HEK293T (cell line): Measurements from ENCODE around the gene CCDC39.

Source experiments
- ARNT ChIP-seq: fragments of 450-650 bp; IDR thresholded peaks from 2 replicates; pipeline ENCODE4 v1.6.1; 2017; ENCODE audit warnings: mild to moderate bottlenecking
- BHLHE40 ChIP-seq: fragments of 450-650 bp; IDR thresholded peaks from 2 replicates; pipeline ENCODE4 v1.6.1; 2016; ENCODE audit warnings: mild to moderate bottlenecking, moderate library complexity, borderline replicate concordance
- ELF4 ChIP-seq: fragments of 450-650 bp; IDR thresholded peaks from 2 replicates; pipeline ENCODE4 v1.6.1; 2017; ENCODE audit warnings: antibody characterized with exemption
- FOXA1 ChIP-seq: fragments of 450-650 bp; IDR thresholded peaks from 2 replicates; pipeline ENCODE4 v1.6.1; 2016; ENCODE audit warnings: mild to moderate bottlenecking
- FOXK2 ChIP-seq: fragments of 450-650 bp; IDR thresholded peaks from 2 replicates; pipeline ENCODE4 v1.6.1; 2016; ENCODE audit warnings: mild to moderate bottlenecking
- HDGF ChIP-seq: fragments of 450-650 bp; IDR thresholded peaks from 2 replicates; pipeline ENCODE4 v1.6.1; 2017; ENCODE audit warnings: antibody characterized with exemption, borderline replicate concordance
- LEF1 ChIP-seq: fragments of 450-650 bp; IDR thresholded peaks from 2 replicates; pipeline ENCODE4 v1.6.1; 2017; ENCODE audit warnings: mild to moderate bottlenecking, borderline replicate concordance
- SP1 ChIP-seq: fragments of 450-650 bp; IDR thresholded peaks from 2 replicates; pipeline ENCODE4 v1.6.1; 2017
- SUZ12 ChIP-seq: fragments of 450-650 bp; IDR thresholded peaks from 2 replicates; pipeline ENCODE4 v1.6.1; 2016; ENCODE audit warnings: mild to moderate bottlenecking
- ZNF384 ChIP-seq: fragments of 450-650 bp; IDR thresholded peaks from 2 replicates; pipeline ENCODE4 v1.6.1; 2016
- TF ChIP-seq, protein P1 (sequence below): fragments of 450-650 bp; IDR thresholded peaks from 2 replicates; pipeline ENCODE4 v1.6.1; 2016

DNA sequence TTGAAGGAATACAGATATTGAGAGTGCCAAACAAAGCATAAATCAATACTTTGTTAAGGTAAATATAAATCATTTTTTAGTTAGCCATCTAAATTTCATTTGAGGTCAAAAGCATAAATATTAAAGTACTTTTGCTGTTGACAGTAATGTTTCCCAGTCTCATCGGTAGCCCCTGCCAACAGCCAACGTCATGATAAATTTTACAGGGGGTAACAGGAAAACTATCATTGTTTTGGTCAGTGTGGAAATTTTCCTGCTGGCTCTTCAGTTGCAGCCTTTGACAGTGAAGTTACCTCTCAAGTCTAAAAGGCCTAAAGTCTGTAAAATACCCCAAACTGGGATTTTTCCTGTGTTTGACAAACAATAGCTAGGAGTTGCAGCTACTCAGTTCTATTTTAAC, 114.6 kb downstream of the CCDC39 start:
- TF ChIP-seq, protein P1, sequence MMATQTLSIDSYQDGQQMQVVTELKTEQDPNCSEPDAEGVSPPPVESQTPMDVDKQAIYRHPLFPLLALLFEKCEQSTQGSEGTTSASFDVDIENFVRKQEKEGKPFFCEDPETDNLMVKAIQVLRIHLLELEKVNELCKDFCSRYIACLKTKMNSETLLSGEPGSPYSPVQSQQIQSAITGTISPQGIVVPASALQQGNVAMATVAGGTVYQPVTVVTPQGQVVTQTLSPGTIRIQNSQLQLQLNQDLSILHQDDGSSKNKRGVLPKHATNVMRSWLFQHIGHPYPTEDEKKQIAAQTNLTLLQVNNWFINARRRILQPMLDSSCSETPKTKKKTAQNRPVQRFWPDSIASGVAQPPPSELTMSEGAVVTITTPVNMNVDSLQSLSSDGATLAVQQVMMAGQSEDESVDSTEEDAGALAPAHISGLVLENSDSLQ: no peak
- TF ChIP-seq ARNT (no peak), LEF1 (no peak), ELF4 (no peak), SP1 (no peak), HDGF (no peak), ZNF384 (no peak), BHLHE40 (no peak), SUZ12 (no peak), FOXK2 (no peak), FOXA1 (no peak)
